T-helper 22 cell (primary cell): ENCODE results near the gene P4HTM.

Experiments
- DNase-seq: peaks from one replicate; pipeline ENCODE4 v3.0.0-alpha.2; 2020; ENCODE audit warnings: low read depth

P4HTM gene

GRCh38 chr3:49025005-49025792, 35.2 kb downstream of the P4HTM start:
- DNase-seq = no peak

- no peak for DNase-seq
Measured at GRCh38 chr3:49025793-49026520, 35.9 kb downstream of the P4HTM start.

- DNase-seq = no peak
Measured at GRCh38 chr3:49026536-49026935, 36.5 kb downstream of the P4HTM start.

GRCh38 chr3:49027634-49028033, 37.6 kb downstream of the P4HTM start:
- DNase-seq = no peak

- DNase-seq = no peak
Measured at GRCh38 chr3:49028298-49028672, 38.2 kb downstream of the P4HTM start.

GRCh38 chr3:49028673-49029562, 38.9 kb downstream of the P4HTM start, which contains the start of gene IMPDH2:
IMPDH2 (minus strand) TSS chr3:49029398; CDS start chr3:49029350, 48 bp downstream.
- peak; percentile 83 for DNase-seq

GRCh38 chr3:49029563-49029884, 39.5 kb downstream of the P4HTM start:
- DNase-seq = no peak

- DNase-seq = no peak
Measured at GRCh38 chr3:49030321-49030720, 40.3 kb downstream of the P4HTM start.

- DNase-seq = no peak
Measured at GRCh38 chr3:49032646-49033304, 42.7 kb downstream of the P4HTM start.

GRCh38 chr3:49034650-49035049, 44.6 kb downstream of the P4HTM start:
- no peak for DNase-seq

- no peak for DNase-seq
Measured at GRCh38 chr3:49035281-49035680, 45.2 kb downstream of the P4HTM start.

GRCh38 chr3:49053543-49053942, 63.5 kb downstream of the P4HTM start:
- no peak for DNase-seq

- no peak for DNase-seq
Measured at GRCh38 chr3:49054344-49054862, 64.4 kb downstream of the P4HTM start.
